ENCODE data around the gene TSKU.

GRCh38 chr11:76795290-76795935, 12.3 kb downstream of the TSKU start:
- TF ChIP-seq CTCF (IDR thresholded peaks at IDR 0.05; ENCODE audit: insufficient read depth, low read depth, low read length) (no peak), EZH2 (IDR thresholded peaks at IDR 0.05; ENCODE audit: insufficient read depth, low read length) (no peak)
